H7 (cell line): ENCODE data around the gene PITPNM3. TPM values are rescaled to one million over a fixed set of nuclear protein-coding genes. Genes with fewer than 3 reads are reported as not detected.
A peak's percentile ranks its signal among the peaks of the same experiment; 100 is the strongest.

ENCODE experiments used
- DNase-seq: peaks from one replicate; pipeline ENCODE4 v3.0.0; 2012
- H3K27me3 ChIP-seq: 2 replicates; pipeline ENCODE4 v1.6.0; 2011; ENCODE audit warnings: mild to moderate bottlenecking, low read length; ENCODE audit not compliant: control insufficient read depth, insufficient read depth
- H3K36me3 ChIP-seq: replicated peaks from 2 replicates; pipeline ENCODE4 v1.5.1; 2011; ENCODE audit warnings: low read length; ENCODE audit not compliant: control insufficient read depth, insufficient read depth
- H3K4me3 ChIP-seq: 2 replicates; pipeline ENCODE4 v1.5.1; 2011; ENCODE audit warnings: low read depth, mild to moderate bottlenecking, control low read depth, low read length, moderate library complexity; ENCODE audit not compliant: insufficient read depth
- total RNA-seq: library from RNA; depleted of rRNA; stranded (reverse); fragments of >200 nt; shearing (Covaris generic); gene quantifications from 2 replicates; pipeline ENCODE4 v1.2.3, GENCODE V29; 2014

Gene PITPNM3
- total RNA-seq, 1 experiment from 2014 or later: 0.97 TPM

DNA sequence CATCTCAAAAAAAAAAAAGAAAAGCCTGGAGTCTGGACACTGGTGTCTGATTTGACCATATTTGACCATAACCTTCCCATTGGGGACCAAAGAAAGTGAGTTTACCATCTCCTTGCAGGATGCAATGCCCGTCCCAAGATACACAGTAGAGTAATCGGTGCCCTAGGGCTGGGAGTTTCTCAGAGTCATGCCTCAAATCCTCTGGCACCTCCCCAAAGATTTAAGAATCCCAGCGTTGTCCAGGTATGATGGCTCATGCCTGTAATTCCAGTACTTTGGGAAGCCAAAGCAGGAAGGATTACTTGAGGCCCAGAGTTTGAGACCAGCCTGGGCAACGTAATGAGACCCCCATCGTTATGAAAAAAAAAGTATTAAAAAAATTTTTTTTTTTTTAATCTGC is 5.0 kb downstream of the PITPNM3 start:
- no peaks in the 10 kb centered on the region for H3K36me3 ChIP-seq
- DNase-seq: no peak
- H3K4me3 ChIP-seq: no peak overlapping the region
- peaks cover 20% of the 10 kb centered on the region for H3K27me3 ChIP-seq

- peaks cover 4% of the 10 kb centered on the region for H3K27me3 ChIP-seq
- DNase-seq: peak; percentile 50
- H3K36me3 ChIP-seq: no peaks in the 10 kb centered on the region
- H3K4me3 ChIP-seq: no peak overlapping the region
These were observed 6.8 kb downstream of the PITPNM3 start for GRCh38 chr17:6549384-6550036.

DNA sequence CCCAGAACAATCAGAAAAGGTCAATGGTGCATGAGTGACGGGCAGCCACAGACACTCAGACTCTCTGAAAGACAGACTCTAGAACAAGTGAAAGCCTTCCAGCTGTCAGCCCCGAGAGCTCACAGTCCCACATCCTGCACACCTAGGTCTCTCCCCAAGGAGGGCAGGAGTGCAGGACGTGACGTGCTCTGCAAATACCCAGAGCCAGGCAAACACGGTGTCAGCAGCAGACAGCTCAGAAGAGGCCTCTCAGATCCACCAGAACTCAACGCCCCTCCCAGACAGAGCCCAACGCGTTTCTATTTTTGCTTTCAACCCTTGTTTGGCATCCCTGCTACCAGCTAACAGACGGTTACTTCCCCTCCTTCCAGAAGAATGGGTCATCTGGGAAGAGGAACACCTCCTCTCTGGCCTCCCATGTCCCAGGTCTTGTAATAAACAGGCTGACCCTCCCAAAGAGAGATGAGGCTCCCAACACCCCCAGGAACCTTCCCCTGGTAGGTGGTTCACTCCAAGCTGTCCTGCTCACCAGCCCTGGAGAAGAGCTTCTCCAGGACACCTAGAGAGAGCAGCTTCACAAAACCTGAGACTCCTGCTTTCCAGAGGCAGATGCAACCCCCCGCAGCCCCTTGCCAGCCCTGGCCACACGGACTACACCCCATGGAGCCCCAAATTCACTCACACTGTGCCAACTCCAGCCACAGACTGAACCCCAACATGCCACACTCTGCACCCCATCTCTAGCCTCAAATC is 7.6 kb downstream of the PITPNM3 start:
- no peak overlapping the region for H3K4me3 ChIP-seq
- no peak for DNase-seq
- no peaks in the 10 kb centered on the region for H3K36me3 ChIP-seq
- H3K27me3 ChIP-seq: no peaks in the 10 kb centered on the region; the same call in 1 of the 2 replicates

- Histone ChIP-seq H3K27me3 (no peaks in the 10 kb centered on the region), H3K4me3 (no peak overlapping the region), H3K36me3 (no peaks in the 10 kb centered on the region)
- DNase-seq: no peak
These were observed 8.3 kb downstream of the PITPNM3 start for GRCh38 chr17:6548034-6548433.

DNA sequence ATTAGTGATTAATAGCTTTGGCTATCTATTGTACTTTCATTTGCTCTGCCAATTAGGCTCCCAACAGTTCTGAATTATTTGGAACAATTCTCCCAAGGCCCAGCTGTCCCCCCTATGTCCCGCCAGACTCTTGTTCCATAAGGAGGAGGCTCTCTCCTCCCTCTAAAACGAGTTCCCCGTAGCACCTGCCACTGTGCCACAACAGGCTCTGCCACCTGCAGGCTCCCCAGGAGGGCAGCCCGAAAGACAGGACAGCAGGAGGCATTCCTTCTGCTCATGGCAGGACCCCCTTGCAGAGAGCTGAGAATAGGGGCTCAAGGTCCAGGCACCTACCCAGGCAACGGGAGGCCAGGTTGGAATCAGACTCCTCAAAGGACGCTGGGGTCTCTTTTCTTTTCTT is 9.0 kb downstream of the PITPNM3 start:
- no peak for DNase-seq
- Histone ChIP-seq H3K4me3 (no peak overlapping the region), H3K27me3 (no peaks in the 10 kb centered on the region), H3K36me3 (no peaks in the 10 kb centered on the region)

DNA sequence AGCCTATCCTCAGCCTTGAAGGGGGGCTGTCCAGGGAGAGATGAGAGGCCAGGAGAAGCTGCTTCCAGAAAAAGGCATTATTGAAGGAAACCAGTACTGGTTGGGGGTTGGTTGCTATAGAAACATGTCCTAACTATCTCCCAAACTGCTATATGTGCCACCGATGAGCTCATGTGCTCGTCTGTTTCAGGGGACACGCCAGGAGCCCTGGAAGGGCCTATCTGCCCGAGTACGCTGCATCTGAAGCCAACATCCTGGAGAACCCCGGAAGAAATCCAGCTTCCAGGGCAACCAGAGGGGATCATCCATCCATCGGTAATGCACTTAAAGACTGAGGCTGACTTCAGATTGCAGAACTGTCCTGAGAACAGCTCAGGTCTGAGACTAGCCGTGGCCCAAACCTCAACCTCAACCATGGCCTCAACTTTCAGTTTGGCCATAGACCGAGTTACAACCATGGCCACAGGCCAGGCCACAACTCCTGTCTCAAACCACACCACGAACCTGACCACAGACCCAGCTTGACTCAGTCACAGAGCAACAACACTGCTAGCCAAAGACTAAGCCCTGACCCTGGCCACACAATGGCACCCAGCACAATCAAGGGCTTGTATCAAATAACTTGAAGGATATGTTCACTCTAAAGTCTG is 10.2 kb downstream of the PITPNM3 start:
- H3K4me3 ChIP-seq: no peak overlapping the region
- no peak for DNase-seq
- H3K36me3 ChIP-seq: no peaks in the 10 kb centered on the region
- H3K27me3 ChIP-seq: no peaks in the 10 kb centered on the region

- H3K4me3 ChIP-seq: no peak overlapping the region
- no peaks in the 10 kb centered on the region for H3K27me3 ChIP-seq
- DNase-seq: no peak
- H3K36me3 ChIP-seq: no peaks in the 10 kb centered on the region
These were observed 11.1 kb downstream of the PITPNM3 start for GRCh38 chr17:6545291-6545690.

DNA sequence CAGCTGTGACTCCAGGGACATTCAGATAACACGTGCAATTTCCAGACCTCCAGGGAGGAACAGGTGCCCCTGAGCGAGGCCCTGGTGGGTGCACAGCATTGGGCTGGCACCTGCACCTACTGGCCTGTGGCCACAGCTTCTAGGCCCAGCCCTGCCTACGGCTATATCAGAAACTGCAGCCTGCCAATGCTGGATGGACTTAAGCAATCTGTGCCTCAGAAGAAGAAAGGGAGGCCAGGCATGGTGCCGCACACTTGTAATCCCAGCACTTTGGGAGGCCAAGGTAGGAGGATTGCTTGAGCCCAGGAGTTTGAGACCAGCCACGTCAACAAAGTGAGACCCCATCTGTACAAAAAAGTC is 12.4 kb downstream of the PITPNM3 start:
- DNase-seq: no peak
- H3K36me3 ChIP-seq: no peaks in the 10 kb centered on the region
- H3K4me3 ChIP-seq: no peak overlapping the region
- no peaks in the 10 kb centered on the region for H3K27me3 ChIP-seq

GRCh38 chr17:6543079-6544010 is 13.0 kb downstream of the PITPNM3 start:
- Histone ChIP-seq H3K4me3 (no peak overlapping the region), H3K36me3 (no peaks in the 10 kb centered on the region)
- DNase-seq: no peak

GRCh38 chr17:6542577-6542976 is 13.8 kb downstream of the PITPNM3 start:
- H3K4me3 ChIP-seq: no peak overlapping the region
- H3K36me3 ChIP-seq: no peaks in the 10 kb centered on the region
- H3K27me3 ChIP-seq: no peaks in the 10 kb centered on the region
- DNase-seq: no peak

More at GRCh38 chr17:6543079-6544010, 13.0 kb downstream of the PITPNM3 start:
- H3K27me3 ChIP-seq: no peaks in the 10 kb centered on the region

GRCh38 chr17:6541886-6542285 is 14.5 kb downstream of the PITPNM3 start:
- no peak overlapping the region for H3K4me3 ChIP-seq

DNA sequence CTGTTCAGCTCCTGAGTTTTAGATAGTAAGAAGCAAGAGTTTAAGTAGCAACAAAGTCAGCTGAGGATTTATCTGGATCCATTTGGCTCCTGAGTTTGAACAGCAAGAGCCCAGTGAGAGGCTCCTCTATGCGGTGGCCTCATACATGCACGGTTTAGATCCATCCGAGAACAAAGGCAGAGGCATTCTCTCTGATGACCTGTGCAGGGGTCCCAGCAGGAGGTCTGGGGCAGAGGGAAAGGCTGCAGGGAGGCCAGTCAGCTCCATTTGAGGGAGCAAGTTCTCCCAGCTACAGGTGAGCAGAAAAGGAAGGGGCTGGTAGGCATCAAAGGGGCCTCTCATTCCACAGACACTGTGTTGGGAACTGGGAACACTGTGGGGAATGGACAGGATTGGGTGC is 16.5 kb downstream of the PITPNM3 start:
- no peaks in the 10 kb centered on the region for H3K36me3 ChIP-seq
- peak; percentile 54 for DNase-seq
- no peaks in the 10 kb centered on the region for H3K27me3 ChIP-seq
- no peak overlapping the region for H3K4me3 ChIP-seq

More at GRCh38 chr17:6541886-6542285, 14.5 kb downstream of the PITPNM3 start:
- Histone ChIP-seq H3K36me3 (no peaks in the 10 kb centered on the region), H3K27me3 (no peaks in the 10 kb centered on the region)
- DNase-seq: no peak

GRCh38 chr17:6536566-6537065 is 19.7 kb downstream of the PITPNM3 start:
- Histone ChIP-seq H3K27me3 (no peaks in the 10 kb centered on the region), H3K4me3 (no peak overlapping the region), H3K36me3 (no peaks in the 10 kb centered on the region)
- DNase-seq: no peak

GRCh38 chr17:6536053-6536452 is 20.3 kb downstream of the PITPNM3 start:
- H3K36me3 ChIP-seq: no peaks in the 10 kb centered on the region
- DNase-seq: no peak
- H3K27me3 ChIP-seq: no peaks in the 10 kb centered on the region
- H3K4me3 ChIP-seq: no peak overlapping the region
